Osteocyte (in vitro differentiated cells): ENCODE results near the gene FOXD2. TPM values are rescaled to one million over a fixed set of nuclear protein-coding genes. Genes with fewer than 3 reads are reported as not detected.

ENCODE experiments used
- DNase-seq: peaks from one replicate; pipeline ENCODE4 v3.0.0; 2021; ENCODE audit warnings: mixed read lengths; ENCODE audit not compliant: unreplicated experiment; ENCODE audit errors: extremely low spot score
- H3K27ac Mint-ChIP-seq: one replicate; pipeline ENCODE4 v1.8.0; 2021; ENCODE audit warnings: mild to moderate bottlenecking, mixed read lengths; ENCODE audit not compliant: unreplicated experiment
- H3K27me3 Mint-ChIP-seq: one replicate; pipeline ENCODE4 v1.8.0; 2021; ENCODE audit warnings: mixed read lengths; ENCODE audit not compliant: unreplicated experiment
- H3K36me3 Mint-ChIP-seq: one replicate; pipeline ENCODE4 v1.8.0; 2021; ENCODE audit warnings: mixed read lengths; ENCODE audit not compliant: unreplicated experiment
- H3K4me1 Mint-ChIP-seq: one replicate; pipeline ENCODE4 v1.8.0; 2021; ENCODE audit warnings: mixed read lengths; ENCODE audit not compliant: unreplicated experiment
- H3K4me3 Mint-ChIP-seq: one replicate; pipeline ENCODE4 v1.8.0; 2021; ENCODE audit warnings: mild to moderate bottlenecking, moderate library complexity, mixed read lengths; ENCODE audit not compliant: unreplicated experiment
- H3K9me3 Mint-ChIP-seq: one replicate; pipeline ENCODE4 v1.8.0; 2021; ENCODE audit warnings: mixed read lengths; ENCODE audit not compliant: unreplicated experiment
- total RNA-seq: library from RNA; stranded (reverse); gene quantifications from 2 replicates; pipeline ENCODE4 v1.2.1, GENCODE V29; 2021
- TF ChIP-seq, protein P1 (sequence below): fragments of 200-600 bp; sonication (generic); IDR thresholded peaks from 2 replicates; pipeline ENCODE4 v1.5.0; 2021; ENCODE audit warnings: antibody characterized with exemption, mild to moderate bottlenecking, moderate library complexity

FOXD2 gene
- total RNA-seq, 1 donor from 2014 or later = 1.0 TPM

GRCh38 chr1:47442842-47443529 lies 5.1 kb downstream of the FOXD2 start:
- no peak overlapping the region for H3K27ac Mint-ChIP-seq
- H3K4me3 Mint-ChIP-seq = no peak overlapping the region
- no peaks in the 10 kb centered on the region for H3K36me3 Mint-ChIP-seq
- H3K4me1 Mint-ChIP-seq = peaks cover 17% of the 10 kb centered on the region
- no peak for DNase-seq
- peaks cover 23% of the 10 kb centered on the region for H3K27me3 Mint-ChIP-seq
- TF ChIP-seq, protein P1, sequence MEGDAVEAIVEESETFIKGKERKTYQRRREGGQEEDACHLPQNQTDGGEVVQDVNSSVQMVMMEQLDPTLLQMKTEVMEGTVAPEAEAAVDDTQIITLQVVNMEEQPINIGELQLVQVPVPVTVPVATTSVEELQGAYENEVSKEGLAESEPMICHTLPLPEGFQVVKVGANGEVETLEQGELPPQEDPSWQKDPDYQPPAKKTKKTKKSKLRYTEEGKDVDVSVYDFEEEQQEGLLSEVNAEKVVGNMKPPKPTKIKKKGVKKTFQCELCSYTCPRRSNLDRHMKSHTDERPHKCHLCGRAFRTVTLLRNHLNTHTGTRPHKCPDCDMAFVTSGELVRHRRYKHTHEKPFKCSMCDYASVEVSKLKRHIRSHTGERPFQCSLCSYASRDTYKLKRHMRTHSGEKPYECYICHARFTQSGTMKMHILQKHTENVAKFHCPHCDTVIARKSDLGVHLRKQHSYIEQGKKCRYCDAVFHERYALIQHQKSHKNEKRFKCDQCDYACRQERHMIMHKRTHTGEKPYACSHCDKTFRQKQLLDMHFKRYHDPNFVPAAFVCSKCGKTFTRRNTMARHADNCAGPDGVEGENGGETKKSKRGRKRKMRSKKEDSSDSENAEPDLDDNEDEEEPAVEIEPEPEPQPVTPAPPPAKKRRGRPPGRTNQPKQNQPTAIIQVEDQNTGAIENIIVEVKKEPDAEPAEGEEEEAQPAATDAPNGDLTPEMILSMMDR = no peak
- H3K9me3 Mint-ChIP-seq = no peaks in the 10 kb centered on the region

DNA sequence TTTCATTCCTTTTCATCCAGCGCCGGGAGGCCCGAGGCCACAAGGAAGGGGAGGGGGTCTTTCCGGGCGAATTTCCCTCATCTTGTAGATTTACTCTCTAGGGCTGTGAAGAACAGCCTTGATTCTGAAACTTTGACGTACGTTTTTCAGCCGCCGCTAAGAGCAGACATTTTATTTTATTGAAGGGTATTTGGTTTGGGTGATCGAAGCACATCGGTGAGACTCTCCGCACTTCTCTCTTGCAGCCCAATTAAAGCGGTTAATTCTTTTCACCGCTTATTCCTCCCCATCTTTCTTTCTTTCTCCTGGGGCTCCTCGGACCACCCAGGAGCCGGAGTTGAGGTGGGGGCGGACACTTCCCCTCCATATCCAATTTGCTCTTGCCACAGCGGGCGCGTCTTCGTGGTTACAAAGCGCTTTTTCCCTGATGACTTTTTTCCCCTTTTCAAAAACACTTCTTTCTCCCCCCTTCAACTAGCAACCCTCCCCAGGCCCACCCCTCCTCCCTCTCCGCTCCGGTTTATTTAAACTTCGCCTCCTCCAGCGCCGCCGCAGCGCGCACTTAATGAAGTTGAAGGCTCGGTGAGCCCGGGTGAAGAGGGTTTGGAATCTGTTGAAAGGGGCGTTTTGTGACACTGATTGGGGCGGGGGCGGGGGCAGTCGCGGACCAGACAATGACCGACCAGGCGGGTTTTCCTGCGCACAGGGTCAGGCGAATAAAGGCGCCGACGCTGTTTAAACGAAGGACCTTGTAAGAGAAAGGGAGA lies 5.9 kb downstream of the FOXD2 start:
- peak overlapping the region; percentile 73 for H3K4me3 Mint-ChIP-seq
- TF ChIP-seq, protein P1 = no peak
- H3K36me3 Mint-ChIP-seq = no peaks in the 10 kb centered on the region
- H3K27me3 Mint-ChIP-seq = peaks cover 29% of the 10 kb centered on the region
- DNase-seq = no peak
- peak overlapping the region; percentile 4 for H3K27ac Mint-ChIP-seq
- H3K9me3 Mint-ChIP-seq = no peaks in the 10 kb centered on the region
- H3K4me1 Mint-ChIP-seq = peaks cover 17% of the 10 kb centered on the region

GRCh38 chr1:47444297-47444561 lies 6.4 kb downstream of the FOXD2 start:
- Mint-ChIP-seq H3K4me3 (peak overlapping the region; percentile 73), H3K4me1 (peaks cover 17% of the 10 kb centered on the region)

GRCh38 chr1:47444562-47445465 lies 7.0 kb downstream of the FOXD2 start:
- DNase-seq = no peak
- TF ChIP-seq, protein P1 = no peak
- Mint-ChIP-seq H3K4me3 (peak overlapping the region; percentile 73), H3K9me3 (no peaks in the 10 kb centered on the region), H3K36me3 (no peaks in the 10 kb centered on the region), H3K27me3 (peaks cover 35% of the 10 kb centered on the region), H3K4me1 (peaks cover 17% of the 10 kb centered on the region), H3K27ac (peak overlapping the region; percentile 4)

More at GRCh38 chr1:47444297-47444561, 6.4 kb downstream of the FOXD2 start:
- Mint-ChIP-seq H3K9me3 (no peaks in the 10 kb centered on the region), H3K36me3 (no peaks in the 10 kb centered on the region), H3K27me3 (peaks cover 31% of the 10 kb centered on the region), H3K27ac (peak overlapping the region; percentile 4)
- TF ChIP-seq, protein P1 = no peak
- no peak for DNase-seq
